CD4-positive, alpha-beta T cell treated with Interleukin-10 for 1 hour (primary cell): ENCODE results near the gene APLN.

Experiments used
- DNase-seq: peaks from one replicate; pipeline ENCODE4 v3.0.0-alpha.2; 2020

Gene APLN

DNA sequence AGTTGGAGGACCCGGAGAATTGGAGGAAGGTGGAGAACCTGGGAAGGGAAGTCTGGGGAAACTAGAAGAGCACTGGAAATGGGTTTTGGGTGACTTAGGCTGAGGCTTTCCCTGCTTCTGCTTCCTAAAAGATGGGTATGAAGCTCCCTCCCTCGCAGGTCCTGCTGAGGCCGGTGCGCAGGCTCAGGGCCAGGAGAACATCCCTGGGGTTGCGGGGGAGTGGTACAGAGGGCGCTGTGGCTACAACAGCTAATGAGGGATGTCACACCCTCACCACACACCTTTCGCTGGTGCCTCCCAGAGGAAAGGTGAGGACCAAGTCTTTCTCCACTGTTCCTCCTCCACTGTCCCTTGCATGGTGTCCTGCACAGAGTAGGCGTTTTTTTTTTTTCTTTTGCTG, 15.8 kb downstream of the APLN start:
- no peak for DNase-seq

DNA sequence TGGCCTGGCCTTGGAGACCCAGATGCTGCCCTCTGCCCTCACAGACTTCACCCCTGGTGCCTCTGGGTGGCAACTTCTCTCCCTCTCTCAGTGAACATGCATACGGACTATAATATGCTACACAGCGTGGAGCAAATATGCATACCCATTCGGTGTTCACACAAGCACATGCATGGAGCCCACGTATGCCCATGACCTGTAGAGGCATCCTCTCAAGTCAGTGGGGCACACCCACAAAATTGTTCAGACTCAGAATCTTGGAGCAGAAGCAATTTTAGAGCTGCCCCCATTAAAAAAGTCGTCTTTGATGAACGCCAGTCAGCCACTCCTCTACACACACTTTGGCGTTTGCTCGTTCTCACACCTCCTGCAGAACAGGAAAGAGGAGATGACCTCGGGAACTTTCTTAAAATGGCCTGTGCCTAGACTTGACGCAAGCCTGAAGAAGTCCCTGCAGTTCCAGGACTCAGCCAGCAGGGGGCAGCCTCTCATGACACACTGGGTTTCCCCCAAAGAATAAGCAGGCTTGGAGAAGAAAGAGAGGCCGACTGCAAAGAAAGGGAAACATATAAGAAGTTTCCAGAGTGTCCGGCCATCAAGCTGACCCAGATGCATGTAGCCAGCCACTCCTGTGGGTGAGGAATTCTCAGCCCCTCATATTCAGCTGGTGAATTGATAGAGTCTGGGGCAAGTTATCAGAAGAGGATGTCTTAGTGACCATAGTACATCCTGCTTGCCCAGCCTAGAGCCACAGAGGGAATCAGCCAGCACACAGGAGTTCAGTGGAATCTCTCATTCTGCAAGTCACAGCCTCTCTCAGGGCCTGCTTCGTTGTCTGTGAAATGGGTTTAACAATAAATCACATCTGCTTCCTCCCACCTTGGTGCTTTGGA, 17.3 kb downstream of the APLN start:
- peak; percentile 73 for DNase-seq

DNA sequence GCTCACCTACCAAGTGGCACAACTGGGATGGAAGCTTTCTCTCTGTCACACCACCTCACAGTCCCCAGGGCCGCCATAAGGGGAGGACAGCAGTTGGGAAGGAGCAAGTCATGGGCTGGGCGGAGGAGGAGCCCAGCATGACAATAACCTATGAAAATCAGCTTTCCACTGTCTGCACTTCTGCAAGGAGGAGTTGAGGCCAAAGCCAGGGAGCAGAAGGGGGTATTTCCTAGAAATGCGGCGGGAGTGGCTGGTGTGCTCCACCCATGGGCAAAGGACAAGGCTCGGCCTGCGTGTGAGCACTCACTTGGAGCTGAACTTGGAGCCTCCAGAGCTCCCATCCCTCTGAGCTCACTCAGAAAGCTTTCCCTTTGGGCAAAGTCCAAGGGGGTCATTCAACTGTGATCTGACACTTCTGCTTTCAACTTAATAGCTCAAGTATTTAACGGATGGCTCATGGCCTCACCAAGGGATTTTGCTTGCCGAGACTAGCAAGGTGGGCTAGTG, 18.5 kb downstream of the APLN start:
- no peak for DNase-seq

DNA sequence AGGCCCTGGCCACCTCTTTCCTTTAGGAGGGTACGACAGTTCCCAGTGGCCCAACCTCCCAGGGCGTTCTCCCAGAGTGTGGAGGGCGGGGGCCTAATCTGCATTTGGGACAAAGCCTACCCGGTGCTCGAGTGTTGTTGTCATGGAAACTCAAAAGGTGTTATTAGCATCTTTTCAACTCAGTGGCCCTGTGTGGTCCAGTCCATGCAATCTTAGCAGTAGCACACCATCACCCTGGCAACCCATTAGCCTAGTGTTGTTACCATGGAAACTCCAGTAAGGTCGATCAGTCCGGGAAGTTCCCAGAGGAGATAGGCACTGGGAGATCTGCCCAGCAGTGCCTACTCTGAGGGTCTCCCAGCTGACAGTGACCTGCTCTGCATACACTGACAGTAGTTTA, 20.2 kb downstream of the APLN start:
- no peak for DNase-seq

DNA sequence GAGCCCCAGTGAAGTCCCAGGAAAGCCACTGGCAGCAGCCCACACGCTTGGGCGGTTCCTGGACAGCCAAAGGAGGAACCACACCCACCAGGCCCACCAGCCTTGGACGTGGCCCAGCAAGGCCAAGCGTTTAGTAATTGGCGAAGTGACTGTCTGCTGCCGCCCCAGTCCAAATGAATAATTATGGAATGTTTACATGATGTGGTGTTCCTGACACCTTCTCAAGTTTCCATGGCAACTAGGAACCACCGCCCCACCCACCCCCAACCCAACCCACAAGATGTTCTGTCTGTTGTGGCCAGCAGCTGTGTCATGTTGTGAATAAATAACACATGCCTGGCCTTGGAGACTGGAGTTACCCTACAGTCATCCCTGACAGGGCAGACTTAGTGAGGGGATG, 22.3 kb downstream of the APLN start:
- DNase-seq: no peak

DNA sequence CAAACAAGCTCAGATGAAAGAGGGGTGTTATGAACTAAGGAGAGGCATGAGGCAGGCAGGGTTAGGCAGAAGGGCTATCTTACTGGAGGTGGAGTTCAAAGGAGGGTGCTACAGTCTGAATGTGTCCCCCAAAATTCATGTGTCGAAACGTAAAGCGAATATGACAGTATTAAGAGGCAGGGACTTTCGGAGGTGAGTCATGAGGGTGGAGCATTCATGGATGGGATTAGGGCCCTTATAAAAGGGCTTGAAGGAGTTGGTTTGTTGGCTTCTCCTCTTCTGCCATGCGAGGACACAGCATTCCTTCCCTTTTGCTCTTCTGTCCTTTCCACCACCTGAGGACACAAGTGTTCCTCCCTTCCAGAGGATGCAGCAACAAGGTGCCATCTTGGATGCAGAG, 22.9 kb downstream of the APLN start:
- no peak for DNase-seq

DNA sequence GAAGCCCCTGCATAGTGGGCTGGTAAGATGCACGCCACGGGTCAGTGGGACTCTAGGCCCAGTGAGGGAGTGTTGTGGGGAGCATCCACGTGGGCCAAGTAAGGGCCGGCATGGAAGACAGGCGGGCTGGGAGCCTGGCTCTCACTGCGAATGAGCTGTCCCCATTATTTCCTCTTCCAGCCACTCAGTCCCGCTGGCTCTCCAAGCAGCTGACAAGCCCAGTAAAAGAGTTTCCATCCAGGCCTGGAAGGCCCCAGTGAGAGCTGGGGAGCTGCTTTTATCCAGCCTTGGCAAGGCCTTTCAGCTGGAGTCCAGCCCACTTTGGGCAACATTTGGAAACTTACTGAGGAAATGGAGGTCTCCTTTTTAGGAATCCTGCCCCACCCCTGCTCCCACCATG, 24.9 kb downstream of the APLN start:
- DNase-seq: no peak

DNA sequence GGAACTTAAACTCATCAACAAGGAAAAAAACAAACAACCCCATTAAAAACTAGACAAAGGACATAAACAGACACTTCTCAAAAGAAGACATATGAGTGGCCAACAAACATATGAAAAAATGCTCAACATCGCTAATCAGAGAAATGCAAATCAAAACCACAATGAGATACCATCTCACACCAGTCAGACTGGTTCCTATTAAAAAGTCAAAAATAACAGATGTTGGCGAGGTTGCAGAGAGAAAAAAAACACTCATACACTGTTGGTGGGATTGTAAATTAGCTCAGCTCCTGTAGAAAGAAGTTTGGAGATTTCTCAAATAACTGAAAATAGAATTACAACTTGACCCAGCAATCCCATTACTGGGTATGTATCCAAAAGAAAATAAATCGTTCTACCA, 28.7 kb downstream of the APLN start:
- no peak for DNase-seq

DNA sequence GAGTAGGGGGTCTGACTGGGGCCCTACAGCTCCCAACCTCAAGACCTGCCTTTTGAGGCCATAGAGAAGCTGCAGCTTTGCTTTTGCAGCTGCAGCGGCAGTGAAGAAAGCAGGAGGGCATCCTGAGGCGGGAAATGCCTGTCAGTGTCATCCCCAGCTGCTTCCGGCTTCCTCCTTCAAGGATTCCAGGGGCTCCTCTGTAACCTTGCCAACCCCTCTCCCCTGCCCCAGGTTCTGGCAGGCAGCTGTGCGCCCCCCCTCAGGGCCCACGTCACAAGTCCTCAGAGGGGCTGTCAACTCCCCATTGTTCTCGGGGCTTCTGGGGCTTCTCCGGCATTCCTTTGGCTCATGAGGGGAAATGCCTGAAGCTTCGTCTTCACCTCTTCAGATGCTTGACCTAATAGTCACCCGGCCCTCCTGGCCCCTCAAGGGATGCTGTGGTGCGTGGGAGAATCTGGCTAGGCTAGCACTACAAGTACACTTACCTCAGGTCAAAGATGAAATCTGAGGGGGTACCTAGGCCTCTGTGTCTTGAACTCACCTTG, 31.9 kb downstream of the APLN start:
- no peak for DNase-seq

DNA sequence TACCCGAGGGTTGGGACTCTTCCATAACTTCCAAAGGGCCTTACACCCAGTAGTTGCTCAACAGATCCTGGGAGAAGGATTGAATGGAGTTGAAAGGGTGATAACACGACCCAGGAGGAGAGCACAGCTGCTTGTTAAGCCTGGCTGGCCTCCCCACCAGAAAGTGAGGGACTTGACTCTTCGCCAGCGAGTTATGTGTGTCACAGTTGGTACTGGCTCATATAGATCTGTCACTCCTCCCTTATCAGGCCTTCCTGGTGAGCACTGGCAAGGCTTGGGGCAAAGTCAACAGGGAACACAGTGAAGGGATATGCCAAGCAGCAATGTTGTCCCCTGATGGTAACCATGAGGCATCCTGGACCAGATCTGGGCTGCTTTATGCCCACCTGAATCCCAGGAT, 35.8 kb downstream of the APLN start:
- no peak for DNase-seq

DNA sequence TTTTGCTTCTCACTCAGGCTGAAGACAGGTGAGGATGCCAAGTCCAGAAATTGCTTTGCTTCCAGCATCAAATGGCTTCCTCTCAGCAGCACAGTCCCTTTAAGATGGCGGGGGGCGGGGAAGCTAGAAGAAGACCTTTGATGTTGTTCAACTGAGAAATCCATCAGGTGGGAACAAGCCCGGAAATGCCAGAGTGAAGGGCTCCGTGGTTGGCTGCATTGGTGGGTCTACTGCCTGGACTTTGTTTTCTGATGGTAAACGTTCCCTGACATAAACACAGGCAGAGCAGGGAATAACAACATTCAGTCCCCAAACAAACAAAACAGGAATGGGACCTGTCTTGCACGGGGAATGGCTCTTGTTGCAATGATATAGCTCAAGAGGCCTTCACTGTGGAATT, 37.3 kb downstream of the APLN start:
- DNase-seq: no peak

DNA sequence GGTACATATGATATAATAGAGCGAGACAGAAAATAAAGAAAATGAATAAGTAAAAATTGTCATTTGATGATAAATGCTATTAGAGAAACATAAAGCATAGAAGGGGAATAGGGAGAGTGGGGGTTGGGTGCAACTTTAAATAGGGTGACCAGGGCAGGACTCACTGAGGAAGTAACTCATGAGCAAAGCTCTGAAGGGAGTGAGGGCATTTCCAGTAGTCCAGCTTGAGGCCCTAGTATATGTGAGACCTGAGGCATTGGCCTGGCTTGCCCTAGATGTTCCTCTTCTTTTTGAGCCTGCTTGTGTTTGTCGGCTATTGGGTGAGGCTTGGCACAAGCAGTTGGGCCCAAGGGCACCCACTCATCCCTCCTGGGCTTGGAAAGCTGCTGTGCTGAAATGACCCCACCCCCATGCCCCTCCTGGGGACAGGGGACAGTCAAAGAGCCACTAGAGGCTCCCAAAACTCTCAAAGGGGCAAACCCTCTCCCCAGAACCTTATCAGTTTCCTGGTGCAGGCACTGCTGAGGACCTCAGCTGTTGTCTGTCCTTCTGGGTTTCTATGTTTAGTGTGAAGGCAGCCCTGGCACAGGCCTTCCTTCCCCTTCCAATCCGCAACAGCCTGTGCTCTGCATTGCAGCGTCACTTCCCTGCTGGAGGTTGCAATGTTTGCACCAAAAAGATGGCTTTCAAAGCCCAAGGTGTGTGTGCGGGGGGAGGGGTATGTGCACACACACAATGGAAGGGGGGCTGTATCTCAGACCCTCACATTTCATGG, 40.1 kb downstream of the APLN start:
- DNase-seq: no peak

DNA sequence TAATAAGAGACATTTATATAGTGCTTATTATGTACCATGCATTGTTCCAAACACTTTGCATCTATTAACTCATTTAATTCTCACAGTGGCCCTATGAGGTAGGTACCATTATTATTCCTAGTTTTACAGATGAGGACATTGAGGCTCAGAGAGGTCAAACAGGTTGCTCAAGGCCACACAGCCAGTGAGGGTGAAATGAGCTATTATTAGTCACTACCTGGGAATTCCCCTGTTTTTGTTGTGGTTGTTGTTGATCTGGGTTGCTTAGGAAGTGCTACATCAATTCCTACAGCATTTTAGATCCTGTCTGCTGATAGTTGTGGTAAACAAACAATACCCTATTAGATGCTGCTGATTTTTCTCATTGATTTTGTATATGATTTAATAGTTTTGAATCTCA, 41.2 kb downstream of the APLN start:
- peak; percentile 32 for DNase-seq

DNA sequence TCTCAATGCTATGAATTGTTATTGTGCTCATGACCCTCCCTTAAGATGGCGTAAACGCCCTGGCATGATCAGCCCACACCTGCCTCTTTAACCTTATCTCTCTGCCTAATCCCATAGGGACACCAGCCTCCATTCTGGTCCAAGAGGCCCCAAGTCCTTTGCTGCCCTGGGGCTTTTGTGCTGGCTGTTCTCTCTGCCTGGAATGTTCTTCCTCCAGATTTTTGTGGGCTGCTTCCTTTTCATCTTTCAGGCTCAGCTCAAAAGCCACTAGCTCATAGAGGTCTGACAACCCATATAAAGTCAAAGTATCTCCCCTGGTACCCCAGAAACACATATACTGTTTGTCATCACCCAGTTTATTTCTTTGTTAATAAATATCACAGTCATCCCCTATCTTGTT, 42.4 kb downstream of the APLN start:
- no peak for DNase-seq

DNA sequence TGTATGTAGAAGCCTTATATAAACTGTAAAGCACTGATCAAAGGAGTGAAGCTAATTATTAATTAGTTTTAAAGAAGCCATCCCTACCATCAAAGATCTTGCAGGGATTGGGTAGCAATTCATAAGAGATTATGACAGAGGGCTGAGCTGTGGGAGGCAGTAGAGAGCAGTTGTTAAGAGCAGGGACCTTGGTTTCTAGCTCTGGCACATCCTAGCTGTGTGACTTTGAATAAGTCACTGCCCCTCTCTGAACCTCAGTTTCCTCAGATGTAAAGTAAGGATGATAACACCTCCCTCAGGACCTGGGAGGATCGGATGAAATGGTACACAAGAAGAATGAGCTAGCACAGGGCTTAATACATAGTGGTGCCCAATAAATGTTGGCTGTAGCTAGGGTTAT, 45.4 kb downstream of the APLN start:
- DNase-seq: no peak

DNA sequence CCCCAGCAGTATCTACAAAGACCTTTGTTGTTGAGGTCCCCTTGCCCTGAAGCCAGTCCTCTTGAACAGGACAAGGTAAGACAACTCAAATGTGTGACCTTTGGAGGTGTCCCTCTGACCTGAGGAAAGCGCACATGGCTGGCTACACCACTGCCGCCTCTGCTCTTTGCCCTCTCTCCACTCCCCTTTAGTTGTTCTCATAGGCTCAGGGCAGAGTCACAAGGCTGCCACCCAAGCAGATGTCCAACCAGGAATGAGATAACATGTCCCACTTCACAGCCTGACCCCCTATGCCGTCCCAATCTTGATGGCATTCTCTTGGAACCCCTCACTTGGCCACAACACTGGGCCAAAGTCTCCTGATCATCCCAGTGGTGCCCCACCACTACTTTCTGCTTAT, 46.3 kb downstream of the APLN start:
- DNase-seq: no peak

DNA sequence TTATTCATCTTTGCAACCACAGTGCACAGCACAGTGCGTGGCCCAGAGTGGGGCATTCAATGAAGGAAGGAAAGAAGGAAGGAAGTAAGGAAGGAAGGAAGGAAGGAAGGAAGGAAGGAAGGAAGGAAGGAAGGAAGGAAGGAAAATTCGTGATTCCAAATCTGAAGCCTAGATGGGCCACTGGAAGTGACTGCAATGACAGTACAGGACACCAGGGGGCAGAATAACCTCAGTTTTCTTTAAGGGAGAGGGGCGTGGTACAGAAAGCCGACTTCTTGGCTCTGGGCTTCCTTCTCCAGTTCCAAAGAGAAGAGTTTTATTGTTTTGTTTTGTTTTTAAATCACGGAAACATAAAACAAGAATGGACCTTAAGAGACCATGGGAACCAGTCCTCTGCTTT, 47.8 kb downstream of the APLN start:
- peak; percentile 63 for DNase-seq

DNA sequence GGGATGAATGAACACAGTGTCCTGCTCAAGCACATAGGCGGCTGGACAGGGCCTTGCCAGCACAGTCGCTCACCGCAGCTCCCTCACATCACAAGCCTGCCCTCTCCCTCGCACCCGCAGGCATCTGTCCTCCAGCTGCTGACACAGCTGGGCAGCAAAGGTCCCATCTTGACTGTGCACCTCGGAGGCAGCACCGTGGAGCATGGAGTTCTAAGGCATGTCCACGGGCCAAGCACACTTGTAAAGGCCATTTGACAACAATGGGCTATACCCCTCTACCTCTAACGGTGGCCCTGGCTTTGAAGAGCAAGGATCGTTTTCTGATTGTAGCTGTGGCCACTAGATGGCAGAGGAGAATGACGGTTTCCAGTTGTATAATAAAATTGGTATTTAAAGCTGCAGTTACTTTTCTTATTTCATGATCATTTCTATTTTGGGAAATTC, 53.8 kb downstream of the APLN start:
- peak; percentile 41 for DNase-seq

DNA sequence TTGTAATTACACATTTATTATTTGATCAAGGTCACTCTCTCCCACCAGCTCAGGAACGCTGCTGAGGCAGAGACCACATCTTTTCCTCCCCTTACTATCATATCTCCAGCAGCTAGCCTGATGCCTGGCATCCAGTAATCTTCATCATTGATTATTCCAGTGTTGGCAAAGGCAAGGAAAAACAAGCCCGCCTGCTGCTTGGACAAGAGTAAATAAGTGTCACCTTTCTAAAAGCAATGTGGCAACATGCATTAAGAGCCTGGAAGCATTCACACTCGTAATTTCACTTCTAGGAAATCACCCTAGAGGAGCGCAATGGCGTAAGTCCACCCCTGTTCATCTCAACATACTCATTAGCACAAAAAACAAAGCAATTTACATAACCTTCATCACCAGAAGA, 54.8 kb downstream of the APLN start:
- DNase-seq: no peak

DNA sequence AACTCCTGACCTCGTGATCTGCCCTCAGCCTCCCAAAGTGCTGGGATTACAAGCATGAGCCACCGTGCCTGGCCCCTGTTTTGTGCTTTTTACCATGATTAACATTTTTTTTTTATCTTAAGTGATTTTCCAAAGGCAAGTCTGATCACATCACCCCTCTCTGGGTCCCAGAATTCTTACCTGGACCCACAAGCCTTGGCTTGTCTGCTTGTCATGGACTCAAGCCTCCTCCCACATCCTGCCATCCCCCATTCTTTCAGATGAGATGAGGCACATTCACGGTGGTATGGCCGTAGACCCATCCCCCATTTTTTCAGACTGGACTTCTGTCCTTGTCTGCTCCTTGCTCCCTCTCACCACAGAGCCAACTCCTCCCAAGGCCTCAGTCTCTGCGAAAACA, 55.3 kb downstream of the APLN start:
- DNase-seq: no peak

DNA sequence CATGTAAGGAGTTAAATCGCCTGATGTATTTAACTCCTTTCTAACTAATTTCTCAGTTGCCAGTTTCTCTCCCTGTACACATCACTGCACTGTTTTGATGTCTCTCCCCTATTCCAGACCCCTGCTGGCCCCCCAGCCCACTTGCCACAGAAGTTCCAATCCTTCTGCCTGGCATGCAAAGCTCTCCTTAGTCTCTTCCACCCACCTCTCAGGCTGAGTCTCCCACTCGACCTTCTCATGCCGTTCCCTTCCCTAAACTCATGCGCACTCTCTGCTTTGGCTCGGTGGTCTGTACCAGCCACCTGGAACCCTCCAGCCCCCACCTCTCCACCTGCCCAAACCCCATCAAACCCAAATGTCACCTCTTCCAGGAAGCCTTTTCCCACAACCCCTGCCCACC, 56.9 kb downstream of the APLN start:
- DNase-seq: no peak

DNA sequence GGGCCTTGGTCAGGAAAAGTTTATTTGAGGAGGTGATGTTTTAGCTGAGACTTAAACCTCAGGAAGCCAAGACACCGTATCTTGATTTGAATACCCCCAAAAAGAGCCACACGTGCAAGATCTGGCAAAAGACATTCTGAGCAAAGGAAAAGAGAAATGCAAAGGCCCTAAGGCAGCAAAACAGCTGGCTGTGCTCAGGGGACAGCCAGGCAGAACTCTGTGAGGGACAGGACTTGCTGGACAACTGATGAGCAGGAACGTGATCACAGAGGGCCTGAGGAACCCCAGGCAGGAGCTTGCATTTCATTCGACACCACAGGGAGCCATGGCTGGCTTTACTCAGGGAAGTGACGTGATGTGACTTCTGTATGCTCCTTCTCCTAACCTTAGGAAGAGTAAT, 58.7 kb downstream of the APLN start:
- DNase-seq: no peak
